Astrocyte of the hippocampus (primary cell): Measurements from ENCODE around the gene S1PR4.

Experiments
- DNase-seq: peaks from one replicate; pipeline ENCODE4 v3.0.0; 2011; ENCODE audit warnings: low read depth, low spot score

Gene S1PR4, protein sequence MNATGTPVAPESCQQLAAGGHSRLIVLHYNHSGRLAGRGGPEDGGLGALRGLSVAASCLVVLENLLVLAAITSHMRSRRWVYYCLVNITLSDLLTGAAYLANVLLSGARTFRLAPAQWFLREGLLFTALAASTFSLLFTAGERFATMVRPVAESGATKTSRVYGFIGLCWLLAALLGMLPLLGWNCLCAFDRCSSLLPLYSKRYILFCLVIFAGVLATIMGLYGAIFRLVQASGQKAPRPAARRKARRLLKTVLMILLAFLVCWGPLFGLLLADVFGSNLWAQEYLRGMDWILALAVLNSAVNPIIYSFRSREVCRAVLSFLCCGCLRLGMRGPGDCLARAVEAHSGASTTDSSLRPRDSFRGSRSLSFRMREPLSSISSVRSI

GRCh38 chr19:3178377-3178972 lies at the start of gene S1PR4:
Gene S1PR4, plus strand, starts transcription at chr19:3178769. Its CDS starts 24 bp downstream, at chr19:3178793.
- no peak for DNase-seq

- DNase-seq = peak; percentile 61
Observed at GRCh38 chr19:3129112-3129511, 49.5 kb upstream of the S1PR4 start.

GRCh38 chr19:3131168-3131567 lies 47.4 kb upstream of the S1PR4 start:
- no peak for DNase-seq

DNA sequence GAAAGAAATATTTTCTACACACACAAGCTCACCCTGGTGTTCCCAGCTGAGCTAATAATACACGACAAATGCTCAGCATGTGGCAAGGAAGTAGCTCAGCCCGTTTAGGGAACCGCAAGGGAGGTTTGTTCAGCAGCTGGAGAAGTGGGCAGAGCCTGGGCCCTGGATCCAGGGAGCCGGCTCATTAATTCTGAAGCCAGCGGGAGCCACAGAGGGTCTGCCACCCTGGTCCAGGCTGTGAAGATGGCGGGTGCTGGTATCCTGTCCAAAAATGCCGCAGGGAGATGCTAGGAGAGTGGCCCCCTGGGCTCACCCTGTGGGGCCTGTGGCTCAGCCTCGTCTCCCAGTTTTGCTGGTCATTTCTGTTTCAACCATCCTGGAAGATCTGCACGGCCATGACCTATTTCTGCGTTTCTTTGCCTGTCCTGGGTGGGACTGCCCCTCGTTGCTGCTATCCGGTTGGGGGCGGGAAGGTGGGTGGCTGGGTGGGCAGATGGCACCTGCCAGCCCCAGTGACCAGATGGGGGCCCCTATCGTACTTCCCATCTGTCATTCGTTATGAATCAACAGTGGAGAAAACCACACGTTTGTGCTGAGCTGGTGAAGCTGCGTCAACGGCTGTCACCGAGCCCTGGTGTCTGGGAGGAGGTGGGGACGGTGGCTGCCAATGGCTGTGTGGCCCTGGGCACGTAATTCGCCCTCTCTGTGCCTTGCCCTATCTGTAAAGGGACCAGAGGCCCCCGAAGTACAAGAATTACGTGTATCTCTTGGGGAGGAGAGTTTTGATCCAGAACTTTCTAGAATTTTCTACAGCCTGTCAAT lies 45.4 kb upstream of the S1PR4 start:
- DNase-seq = peak; percentile 37

DNA sequence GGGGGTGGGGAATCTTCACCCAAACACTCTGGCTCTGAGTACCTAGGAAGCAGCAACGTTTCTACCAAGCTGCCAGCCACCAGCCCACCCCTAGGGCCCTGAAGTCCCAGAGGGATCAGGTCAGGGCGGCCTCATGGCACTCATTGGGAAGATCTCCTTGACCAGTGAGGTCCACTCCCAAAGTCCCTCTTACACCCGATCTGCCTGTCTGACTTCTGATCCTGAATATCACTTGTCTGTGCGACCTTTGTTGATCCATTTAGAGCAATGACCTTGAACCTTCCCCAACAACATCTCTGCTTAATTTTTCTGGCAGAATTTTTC lies 44.8 kb upstream of the S1PR4 start:
- no peak for DNase-seq

GRCh38 chr19:3135961-3136683 lies 42.4 kb upstream of the S1PR4 start, which contains the start of gene GNA15:
Gene GNA15, plus strand, starts transcription at chr19:3136033. Its CDS starts 418 bp downstream, at chr19:3136451.
- DNase-seq = no peak

DNA sequence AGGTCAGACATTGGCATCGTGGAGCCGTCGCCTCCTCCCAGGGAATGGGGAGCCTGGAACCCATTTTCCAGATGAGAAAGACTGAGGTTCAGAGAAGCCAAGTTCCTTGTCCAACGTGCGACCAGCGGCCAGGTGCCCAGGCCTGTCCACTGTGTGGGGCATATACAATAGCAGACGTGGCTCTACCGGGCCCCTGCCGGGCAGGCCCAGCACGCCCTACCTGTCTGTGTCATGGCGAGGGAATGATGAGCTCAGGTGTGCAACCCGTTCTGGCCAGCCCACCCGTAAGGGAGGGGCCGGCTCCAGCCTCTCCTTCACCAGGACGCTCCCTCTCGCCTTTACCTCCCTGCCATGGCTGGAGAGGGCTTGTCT lies 41.9 kb upstream of the S1PR4 start:
- no peak for DNase-seq

DNA sequence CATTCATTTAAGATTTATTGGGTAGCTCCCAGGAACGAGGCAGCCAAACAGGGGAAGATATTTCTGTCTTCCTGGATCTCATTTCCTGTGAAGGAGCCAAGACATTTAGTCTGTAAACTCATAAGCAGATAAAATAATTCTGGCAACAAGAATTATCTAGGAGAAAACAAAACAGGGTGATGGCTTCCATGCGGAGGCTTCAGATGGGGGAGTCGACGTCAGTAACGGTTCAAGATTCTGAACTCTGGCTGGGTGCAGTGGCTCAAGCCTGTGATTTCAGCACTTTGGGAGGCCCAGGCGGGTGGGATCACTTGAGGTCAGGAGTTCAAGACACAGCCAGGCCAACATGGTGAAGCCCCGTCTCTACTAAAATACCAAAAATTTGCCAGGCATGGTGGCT lies 41.5 kb upstream of the S1PR4 start:
- DNase-seq = no peak

DNA sequence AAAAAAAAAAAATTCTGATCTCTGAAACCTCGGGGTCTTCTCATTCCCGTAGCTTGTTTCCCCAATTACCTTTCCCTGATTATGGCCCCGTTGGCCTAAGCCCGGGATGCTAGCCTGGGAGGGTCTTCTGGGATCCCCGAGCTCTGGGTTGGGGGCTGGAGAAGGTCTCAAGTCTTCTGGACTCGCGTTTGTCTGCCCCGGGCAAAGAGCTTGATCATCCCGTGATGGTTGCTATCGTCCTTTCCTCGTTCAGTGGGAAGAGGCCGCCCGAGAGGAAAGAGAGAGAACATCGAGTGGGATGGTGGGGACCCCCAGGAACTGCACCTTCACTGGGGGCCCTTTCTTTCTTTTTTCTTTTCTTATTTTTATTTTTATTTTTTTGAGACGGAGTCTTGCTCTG lies 40.3 kb upstream of the S1PR4 start:
- DNase-seq = no peak

- no peak for DNase-seq
Observed at GRCh38 chr19:3140667-3141038, 37.9 kb upstream of the S1PR4 start.

DNA sequence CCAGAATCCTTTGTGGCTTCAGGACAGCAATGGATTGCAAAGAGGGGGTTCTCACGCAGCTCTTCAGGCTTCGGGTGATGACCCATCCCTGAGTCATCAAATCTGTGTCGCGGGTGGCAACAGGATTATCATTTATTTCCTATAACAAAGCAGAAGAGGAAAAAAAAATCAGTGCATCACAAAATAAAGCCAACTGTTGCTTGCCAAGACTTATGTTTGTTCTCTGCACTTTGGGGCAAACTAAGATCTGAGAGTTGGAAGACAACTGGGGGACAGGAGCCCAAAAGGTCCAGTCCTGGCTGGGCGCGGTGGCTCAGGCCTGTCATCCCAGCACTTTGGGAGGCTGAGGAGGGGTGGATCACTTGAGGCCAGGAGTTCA lies 36.3 kb upstream of the S1PR4 start:
- DNase-seq = peak; percentile 45

DNA sequence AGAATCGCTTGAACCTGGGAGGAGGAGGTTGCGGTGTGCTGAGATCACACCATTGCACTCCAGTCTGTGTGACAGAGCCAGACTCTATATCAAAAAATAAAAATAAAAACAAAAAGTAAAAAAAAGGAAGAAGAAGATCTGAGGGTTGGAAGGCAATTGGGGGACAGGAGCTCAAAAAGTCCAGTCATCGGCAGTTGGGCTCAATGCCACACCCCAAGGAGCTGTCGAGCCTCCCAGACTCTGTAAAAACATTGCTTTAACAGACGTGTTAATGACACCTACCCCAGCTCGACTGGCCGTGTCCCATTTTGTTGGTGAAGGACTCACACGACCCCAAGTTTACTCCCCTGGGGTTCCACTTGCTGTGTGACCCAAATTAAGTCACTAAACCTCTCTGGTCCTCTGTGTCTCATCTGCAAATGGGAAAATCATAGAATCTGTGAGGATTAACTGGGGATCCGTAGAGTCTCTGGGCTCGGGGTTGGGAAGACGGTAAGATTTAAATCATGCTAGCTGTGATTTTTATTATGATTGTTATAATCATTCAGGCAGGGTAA lies 35.7 kb upstream of the S1PR4 start:
- DNase-seq = no peak

- no peak for DNase-seq
Observed at GRCh38 chr19:3145909-3146676, 32.5 kb upstream of the S1PR4 start.

- no peak for DNase-seq
Observed at GRCh38 chr19:3146677-3147100, 31.9 kb upstream of the S1PR4 start.

DNA sequence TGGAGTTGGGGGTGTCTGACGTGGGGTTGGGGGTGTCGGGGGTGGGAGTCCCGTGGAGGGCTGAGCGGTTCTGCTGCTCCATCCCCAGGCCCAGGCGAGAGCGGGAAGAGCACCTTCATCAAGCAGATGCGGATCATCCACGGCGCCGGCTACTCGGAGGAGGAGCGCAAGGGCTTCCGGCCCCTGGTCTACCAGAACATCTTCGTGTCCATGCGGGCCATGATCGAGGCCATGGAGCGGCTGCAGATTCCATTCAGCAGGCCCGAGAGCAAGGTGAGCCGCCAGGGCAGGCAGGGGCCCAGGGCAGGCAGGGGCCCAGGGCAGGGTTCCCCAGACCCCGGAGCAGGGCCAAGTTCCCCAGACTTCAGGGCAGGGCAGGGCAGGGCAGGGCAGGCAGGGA lies 30.1 kb upstream of the S1PR4 start:
- DNase-seq = no peak

DNA sequence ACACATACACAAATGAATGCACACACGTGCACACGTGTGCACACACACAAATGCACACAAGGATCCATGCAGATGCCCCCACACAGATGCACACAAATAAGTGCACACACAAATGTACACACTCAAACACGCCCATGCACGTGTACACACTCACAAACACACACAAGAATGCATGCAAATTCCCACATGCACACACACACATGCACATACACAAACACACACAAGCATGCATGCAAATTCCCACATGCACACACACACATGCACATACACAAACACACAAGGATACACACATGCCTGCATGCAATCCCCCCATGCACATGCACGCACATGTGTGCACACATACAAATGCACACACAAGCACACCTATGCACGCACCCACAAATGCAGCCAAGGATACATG lies 29.5 kb upstream of the S1PR4 start:
- DNase-seq = no peak

DNA sequence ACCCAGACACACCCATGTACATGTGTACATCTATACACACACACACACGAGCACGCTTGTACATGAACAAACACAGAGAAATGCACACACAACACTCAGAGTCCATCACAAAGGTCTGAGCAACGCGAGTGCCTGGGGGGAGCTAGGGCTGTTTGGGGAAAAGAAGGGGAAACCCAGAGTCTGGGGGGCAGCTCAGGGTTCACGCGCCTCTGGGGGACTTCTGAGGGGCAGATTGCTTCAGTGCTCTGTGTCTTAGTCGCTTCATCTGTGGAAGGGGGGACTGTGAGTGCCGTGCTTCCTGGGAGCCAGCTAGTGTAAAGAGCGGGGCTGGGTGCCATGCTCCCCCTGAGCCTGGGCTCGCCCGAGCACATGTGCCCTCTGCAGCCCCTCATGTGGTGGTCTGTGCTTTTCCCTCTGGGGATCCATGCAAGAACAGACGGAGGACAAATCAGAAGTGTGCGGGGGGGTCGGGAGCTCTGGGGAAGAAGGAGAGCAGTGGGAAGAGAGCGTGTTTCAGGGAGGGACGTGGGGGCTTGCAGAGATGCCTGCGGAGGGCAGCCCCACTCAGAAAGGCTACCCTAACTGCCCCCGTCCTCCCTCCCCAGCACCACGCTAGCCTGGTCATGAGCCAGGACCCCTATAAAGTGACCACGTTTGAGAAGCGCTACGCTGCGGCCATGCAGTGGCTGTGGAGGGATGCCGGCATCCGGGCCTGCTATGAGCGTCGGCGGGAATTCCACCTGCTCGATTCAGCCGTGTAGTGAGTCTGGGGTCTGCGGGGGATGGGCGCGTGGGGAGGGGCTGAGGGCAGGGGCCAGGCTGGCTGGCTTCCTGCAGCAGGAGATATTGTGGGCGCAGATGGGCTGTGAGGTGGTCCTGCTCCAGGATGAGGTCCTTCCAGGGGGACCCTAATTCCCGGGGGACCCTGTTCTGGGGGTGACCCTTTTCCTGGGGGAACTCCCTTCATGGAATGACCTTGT lies 28.8 kb upstream of the S1PR4 start:
- no peak for DNase-seq

DNA sequence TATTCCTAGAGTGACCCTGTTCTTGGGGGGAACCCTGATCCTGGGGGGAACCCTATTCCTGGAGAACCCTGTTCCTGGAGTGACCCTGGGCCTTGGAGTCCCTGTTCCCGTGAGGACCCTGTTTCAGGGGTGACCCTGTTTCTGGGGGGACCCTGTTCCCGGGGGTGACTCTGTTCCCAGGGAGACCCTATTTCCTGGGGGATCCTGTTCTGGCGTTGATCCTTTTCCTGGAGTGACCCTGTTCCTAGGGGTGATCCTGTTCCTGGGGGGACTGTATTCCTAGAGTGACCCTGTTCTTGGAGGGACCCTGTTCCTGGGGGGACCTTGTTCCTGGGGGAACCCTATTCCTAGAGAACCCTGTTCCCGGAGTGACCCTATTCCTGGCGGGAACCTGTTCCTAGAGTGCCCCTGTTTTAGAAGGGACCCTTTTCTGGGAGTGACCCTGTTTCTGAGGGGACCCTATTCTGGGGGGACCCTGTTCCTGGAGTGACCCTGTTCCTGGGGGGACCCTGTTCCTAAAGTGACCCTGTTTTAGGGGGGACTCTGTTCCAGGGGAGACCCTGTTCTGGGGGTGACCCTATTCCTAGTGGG lies 27.7 kb upstream of the S1PR4 start:
- no peak for DNase-seq
